Activated naive CD4-positive, alpha-beta T cell (primary cell): ENCODE data around the gene HDGFL3.
"Not testable (repeated sequence)": the region's sequence is repeated elsewhere in the genome, so short reads cannot be mapped to it uniquely, and the experiment has no call there.

Experiments used
- DNase-seq, 4 experiments: peaks; one replicate each; lab custom pipeline; 2025; lab: John Stamatoyannopoulos, UW

Gene HDGFL3

DNA sequence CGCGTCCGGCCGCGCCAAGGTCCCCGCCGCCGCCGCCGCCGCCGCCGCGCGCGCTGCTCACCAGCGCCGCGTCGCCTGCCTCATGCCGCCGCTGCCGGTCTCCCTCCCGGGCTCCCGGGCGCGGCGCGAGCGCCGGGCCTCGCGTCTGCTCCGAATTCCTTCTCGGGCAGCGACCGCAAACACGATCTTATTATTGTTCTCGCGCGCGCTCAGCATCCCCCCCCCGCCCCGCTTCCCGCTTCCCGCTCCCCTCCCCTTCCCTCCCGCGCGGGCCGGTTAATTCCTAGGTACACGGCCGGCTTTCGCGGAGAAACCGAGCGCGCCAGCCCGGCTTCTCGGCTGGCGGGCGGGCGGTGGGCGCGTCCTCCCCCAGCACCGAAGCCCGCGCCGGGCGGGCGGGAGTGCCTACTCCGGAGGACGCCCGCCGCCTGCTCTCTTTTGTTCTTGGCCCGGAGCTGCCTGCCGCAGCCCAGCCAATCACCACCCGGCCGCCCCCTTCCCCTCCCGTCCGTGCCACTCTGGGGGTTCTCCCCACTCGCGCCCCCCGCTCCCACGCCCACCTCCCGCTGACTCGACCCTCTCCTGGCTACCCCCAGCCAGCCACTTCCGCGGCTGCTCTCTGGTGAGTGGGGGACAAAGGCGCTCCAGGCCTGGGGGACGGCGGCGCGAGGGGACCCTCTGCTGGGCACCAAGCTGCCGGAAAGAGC lies at the start of gene HDGFL3:
Gene HDGFL3, minus strand, starts transcription at position 164 of the 707 bp plus-strand sequence. CDS start 409 bp downstream, outside the sequence.
- DNase-seq: no peak

GRCh38 chr15:83250781-83251180 lies 43.2 kb upstream of the HDGFL3 start:
- no peak for DNase-seq

DNA sequence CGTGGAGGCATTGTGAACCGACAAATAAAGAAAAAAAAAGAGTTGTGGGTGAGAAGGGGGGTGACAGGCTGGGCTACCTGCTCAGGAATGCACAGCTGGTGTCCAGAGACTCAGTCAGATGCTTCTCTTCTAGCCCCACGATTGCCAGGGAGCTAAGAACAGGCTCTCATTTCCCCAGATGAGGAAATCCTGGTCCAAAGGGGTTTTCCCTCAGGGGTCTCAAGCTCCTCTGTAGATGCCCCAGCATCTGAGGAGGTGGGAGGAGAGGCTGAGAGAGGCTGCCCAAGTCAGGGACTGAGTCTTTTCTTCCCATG lies 41.4 kb upstream of the HDGFL3 start:
- no peak for DNase-seq

DNA sequence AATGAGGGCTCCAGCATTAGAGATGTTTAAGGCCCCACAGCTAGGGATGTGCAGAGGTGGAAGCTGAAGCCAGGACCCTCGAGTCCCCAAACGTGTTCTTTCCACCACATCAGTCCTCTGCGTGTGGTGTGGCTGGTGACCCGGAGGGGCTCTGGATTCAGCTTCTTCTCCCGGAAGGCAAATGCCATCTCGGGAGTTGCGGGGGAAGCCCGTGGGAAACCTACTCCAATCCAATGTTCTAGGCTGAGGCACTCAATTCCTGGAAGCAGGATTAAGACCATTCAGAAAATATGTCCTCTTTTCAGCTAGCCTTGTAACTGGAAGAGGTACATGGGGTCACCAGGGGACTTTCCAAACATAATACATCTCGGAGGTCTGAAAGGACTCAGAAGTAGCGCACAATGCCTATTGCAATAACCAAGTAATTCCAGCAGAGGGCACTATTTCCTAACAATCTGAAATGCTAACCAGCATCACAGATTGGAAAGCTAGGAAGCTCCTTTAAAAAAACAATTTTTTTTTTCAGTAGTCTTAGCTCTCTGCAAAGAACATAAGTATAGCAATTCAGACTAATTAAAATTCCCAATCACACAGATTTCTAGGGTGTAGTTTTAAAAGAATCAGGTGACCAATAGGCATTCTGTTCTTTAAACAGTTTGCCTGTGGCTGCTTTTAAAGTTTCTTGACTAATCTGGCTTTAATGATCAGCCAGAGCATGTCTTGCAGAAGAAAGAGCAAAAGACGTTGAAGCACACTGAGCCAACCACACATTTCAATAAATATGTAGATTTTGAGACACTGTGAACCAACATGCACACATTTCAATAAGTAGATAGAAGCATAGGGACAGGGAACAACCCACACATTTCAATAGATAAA lies 40.8 kb upstream of the HDGFL3 start:
- DNase-seq: no peak

GRCh38 chr15:83243634-83244033 lies 36.0 kb upstream of the HDGFL3 start:
- DNase-seq: no peak

GRCh38 chr15:83230242-83230641 lies 22.6 kb upstream of the HDGFL3 start:
- DNase-seq: no peak

GRCh38 chr15:83225449-83225848 lies 17.8 kb upstream of the HDGFL3 start:
- no peak for DNase-seq

GRCh38 chr15:83221781-83222180 lies 14.2 kb upstream of the HDGFL3 start:
- DNase-seq: not testable (repeated sequence)

DNA sequence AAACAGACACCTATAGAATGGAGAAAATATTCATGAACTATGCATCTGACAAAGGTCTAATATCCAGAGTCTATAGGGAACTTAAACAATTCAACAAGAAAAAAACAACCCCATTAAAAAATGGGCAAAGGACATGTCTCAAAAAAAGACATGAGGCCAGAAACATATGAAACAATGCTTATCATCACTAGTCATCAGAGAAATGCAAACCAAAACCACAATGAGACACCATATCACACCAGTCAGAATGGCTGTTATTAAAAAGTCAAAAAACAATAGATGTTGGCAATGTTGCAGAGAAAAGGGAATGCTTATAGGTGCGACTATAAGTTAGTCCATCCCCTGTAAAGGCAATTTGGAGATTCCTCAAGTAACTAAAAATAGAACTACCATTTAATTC lies 11.4 kb upstream of the HDGFL3 start:
- no peak for DNase-seq

GRCh38 chr15:83215306-83215705 lies 7.7 kb upstream of the HDGFL3 start:
- DNase-seq: no peak

DNA sequence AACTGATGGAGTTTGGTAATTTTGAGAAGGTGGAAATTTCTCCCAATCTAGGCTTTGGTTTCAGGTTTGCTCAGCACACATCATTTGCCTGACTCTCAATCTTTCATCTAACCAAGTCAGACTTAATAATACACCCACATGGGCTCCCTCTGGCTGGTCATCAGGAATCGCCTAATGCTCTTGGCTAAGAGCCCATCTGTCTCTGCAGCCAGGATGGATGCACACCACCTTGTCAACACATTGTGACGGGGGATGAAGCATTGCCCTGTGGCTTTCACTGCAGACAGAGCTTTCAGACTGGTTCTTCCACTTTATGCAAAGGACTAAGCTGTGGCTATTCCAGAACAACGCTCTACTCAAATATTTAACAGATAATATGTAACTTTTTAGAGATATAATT lies 3.0 kb upstream of the HDGFL3 start:
- DNase-seq: no peak

- DNase-seq: no peak
These were observed 1.7 kb upstream of the HDGFL3 start for GRCh38 chr15:83209333-83209732.

- DNase-seq: no peak
These were observed 691 bp upstream of the HDGFL3 start for GRCh38 chr15:83208367-83208661.

DNA sequence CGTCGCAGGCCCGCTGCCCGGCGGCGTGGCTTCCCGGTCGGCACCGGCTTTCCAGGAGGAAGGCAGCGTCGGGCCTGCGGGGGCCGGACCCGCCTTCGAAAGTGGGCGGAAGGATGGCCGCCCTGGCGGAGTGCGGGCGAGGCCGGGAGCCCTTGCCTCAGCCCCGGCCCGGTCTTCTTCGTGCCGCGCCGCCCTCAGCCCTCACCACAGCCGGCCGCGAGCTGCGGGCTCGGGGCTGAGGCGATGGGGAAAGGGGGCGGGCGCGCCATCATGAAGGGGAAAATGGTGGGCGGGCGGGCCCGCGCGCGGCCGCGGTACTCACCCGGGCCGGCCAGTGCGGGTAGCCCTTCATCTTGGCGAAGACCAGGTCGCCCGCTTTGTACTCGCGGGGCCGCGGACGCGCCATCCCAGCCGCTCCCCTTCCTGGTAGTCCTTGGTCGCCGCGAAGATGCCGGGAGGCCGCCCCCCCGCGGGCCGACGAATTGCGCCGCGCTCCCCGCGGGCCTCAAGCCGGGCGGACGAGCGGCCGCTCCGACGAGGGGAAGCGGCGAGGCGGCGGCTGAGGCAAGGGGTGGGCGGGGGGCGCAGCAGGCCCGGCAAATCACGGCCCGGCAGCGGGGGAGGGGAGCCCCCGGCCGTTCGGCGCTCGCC lies 489 bp downstream of the HDGFL3 start:
- DNase-seq: no peak

DNA sequence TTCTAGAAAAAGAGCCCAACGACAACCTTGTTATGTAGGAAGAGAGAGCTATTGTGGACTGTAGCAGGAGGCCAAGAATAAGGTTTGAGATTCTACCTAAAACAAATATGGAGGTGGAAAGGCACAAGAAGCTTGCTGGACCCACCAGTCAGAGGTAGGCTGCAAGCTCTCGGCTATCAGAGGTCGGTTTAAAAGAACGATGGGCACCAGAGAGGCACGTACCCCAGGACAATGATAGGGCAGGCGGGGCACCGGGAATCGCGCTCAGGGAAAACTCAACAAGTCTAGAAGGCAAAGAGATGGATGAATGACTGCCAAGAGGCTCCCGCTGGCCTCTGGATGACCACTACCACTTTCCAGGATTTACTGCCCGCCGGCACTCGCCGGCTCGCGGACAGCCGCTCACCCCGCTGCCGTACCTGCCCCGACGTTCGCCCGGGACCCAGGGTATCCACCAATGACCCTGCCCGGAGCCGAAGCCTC lies 1.1 kb downstream of the HDGFL3 start:
- DNase-seq: no peak

DNA sequence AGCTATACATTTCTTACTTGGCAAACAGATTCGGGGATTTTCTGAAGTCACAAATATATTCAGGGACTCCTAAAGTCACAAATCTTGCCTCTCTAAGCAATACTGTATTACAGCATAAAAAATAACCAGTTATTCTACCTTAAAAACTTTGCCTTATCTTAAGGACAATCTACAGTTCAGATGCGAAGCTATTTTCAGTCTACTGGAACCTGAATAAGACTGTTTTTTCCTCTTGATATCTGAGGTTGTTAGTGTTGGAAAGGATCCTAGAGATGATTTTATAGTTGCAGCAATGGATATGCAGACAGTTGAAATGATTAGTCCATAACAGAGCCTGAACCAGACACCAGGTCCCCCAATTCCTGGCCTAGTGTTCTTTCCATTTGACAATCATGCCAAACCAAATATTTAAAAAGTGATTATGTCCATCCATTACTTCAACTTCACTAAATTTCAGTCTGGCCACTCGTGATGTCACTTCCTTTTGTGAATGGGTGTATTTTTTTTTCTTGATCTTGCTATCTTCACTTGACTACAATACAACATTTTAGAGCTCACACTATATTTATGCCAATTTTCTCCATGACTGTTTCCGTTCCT lies 1.8 kb downstream of the HDGFL3 start:
- no peak for DNase-seq

DNA sequence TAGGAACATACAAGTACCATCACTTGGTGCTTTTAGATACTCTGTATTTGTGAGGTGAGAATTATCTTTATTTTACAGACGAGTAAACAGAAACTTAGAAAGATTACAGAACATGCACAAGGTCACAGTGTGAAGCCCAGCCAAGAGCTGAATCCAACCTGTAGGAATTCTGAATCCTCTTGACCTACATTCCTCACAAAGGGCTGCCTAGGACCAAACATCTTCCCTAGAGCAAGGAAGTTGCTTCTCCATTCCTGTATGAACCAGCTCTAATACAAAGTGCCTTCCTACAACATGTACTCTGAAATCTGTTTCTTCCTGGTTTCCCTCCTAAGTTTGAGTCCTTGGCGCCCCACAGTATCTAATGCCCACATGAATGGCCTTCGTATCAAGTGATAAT lies 2.9 kb downstream of the HDGFL3 start:
- DNase-seq: no peak

- DNase-seq: no peak
These were observed 4.1 kb downstream of the HDGFL3 start for GRCh38 chr15:83203543-83203942.

DNA sequence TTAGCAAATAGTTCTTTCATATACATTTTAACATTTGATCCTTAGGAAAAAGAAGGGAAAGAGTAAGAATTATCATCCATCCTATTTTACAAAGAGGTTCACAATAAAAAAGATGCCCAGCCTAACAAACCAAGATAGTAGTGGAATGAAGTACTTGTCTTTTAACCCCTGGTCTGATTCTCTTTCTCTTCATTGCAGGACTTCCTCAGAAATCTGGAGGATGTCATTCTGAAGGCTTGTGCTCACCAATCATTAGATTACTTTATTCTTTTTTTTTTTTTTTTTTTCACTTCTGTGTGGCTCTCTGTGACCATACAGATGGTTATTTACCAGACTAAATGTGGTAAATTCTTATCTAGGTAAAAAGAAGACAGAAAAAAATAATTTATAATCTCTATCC lies 7.0 kb downstream of the HDGFL3 start:
- DNase-seq: no peak

GRCh38 chr15:83200162-83200561 lies 7.5 kb downstream of the HDGFL3 start:
- no peak for DNase-seq

DNA sequence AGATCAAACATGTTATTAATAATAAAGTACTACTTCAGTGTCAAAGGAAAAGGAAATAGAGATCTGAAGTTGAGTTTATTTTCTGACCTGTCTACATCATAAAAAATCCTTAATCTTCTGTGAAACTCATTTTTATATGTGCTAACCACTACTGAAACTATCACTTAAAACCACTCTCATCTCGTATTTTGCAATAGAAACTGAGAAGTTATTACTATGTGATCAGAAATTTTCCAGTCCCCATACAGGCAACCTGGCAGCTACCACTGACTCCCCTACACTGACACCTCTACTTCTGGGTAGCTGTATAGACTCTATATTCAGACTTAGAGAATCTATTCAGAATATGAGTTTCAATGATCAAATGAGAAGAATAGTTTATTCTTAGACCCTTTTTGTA lies 8.3 kb downstream of the HDGFL3 start:
- DNase-seq: no peak

GRCh38 chr15:83198476-83198875 lies 9.1 kb downstream of the HDGFL3 start:
- DNase-seq: no peak

GRCh38 chr15:83194528-83194927 lies 13.1 kb downstream of the HDGFL3 start:
- no peak for DNase-seq
